ENCODE data around the gene INPP4A. TPM values are rescaled to one million over a fixed set of nuclear protein-coding genes. Genes with fewer than 3 reads are reported as not detected.

The INPP4A gene
- total RNA-seq, 1 donor from 2014 or later: 18.0 TPM

DNA sequence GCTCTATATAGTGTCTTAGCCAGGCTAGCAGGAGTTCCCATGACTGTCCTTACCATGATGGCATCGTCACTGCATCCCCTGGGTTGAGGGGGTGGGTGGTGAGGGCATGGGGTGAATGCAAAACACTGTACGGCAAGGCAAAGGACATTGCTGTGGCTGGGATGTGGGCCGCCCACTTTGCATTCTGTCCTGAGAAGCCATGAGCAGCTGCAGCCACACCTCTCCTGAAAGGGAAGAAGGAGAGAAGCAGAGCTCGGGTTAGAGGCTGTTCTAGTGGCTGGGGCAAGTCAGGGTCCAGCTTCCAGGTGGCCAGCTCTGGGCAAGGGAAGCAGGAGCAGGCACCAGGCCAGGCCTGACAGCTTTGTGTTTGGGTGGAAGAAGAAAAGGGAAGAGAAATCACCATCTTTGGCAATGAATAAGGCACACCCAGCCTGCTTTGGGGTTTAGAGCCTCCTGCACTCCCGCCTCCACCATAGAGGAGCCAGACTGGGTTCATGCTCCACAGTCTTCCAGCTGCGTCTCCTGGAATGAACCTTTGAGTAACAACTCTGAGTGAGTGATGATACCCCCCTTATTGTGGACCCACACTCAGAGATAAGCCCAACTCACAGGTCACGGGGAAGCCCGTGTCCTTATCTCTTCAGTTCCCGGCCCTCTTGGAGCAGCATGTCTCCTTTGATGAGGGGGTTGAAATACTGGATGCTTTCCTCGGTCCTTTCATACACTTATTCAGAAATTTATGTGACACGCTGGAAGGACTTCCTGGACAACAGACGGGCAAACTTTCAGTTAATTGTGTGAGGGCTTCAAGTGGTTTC lies 63.4 kb downstream of the INPP4A start:
- DNase-seq (ENCODE audit: low read depth): no peak
- TF ChIP-seq, protein P1, sequence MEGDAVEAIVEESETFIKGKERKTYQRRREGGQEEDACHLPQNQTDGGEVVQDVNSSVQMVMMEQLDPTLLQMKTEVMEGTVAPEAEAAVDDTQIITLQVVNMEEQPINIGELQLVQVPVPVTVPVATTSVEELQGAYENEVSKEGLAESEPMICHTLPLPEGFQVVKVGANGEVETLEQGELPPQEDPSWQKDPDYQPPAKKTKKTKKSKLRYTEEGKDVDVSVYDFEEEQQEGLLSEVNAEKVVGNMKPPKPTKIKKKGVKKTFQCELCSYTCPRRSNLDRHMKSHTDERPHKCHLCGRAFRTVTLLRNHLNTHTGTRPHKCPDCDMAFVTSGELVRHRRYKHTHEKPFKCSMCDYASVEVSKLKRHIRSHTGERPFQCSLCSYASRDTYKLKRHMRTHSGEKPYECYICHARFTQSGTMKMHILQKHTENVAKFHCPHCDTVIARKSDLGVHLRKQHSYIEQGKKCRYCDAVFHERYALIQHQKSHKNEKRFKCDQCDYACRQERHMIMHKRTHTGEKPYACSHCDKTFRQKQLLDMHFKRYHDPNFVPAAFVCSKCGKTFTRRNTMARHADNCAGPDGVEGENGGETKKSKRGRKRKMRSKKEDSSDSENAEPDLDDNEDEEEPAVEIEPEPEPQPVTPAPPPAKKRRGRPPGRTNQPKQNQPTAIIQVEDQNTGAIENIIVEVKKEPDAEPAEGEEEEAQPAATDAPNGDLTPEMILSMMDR (IDR thresholded peaks at IDR 0.05; ENCODE audit: insufficient read depth, low read length, poor library complexity, severe bottlenecking): no peak
- Histone ChIP-seq H3K27me3 (ENCODE audit: control insufficient read depth, insufficient read depth, low read length) (no peaks in the 10 kb centered on the region), H3K36me3 (ENCODE audit: control insufficient read depth, insufficient read depth, low read length) (no peaks in the 10 kb centered on the region), H3K4me3 (ENCODE audit: low read depth, low read length) (no peak overlapping the region)

DNA sequence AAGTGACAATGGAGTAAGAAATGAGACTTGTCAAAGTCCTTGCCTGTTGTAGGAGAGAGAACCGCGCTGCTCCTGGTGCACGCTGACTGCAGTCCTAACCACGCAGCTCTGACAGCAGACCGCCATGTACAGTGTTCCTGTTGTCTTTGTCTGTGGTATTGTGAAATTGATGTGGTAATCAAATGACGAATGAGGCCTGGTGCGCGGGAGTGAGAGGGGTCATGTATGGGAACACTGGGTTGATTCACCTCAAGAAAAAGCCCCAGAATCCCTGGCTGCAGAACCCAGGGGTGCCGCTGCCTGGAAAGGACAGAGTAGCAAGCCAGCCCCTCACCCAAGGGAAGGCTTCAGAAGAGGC lies 64.0 kb downstream of the INPP4A start:
- Histone ChIP-seq H3K4me3 (ENCODE audit: low read depth, low read length) (no peak overlapping the region), H3K27me3 (ENCODE audit: control insufficient read depth, insufficient read depth, low read length) (no peaks in the 10 kb centered on the region), H3K36me3 (ENCODE audit: control insufficient read depth, insufficient read depth, low read length) (no peaks in the 10 kb centered on the region)
- TF ChIP-seq, protein P1 (IDR thresholded peaks at IDR 0.05; ENCODE audit: insufficient read depth, low read length, poor library complexity, severe bottlenecking): no peak
- no peak for DNase-seq (ENCODE audit: low read depth)

DNA sequence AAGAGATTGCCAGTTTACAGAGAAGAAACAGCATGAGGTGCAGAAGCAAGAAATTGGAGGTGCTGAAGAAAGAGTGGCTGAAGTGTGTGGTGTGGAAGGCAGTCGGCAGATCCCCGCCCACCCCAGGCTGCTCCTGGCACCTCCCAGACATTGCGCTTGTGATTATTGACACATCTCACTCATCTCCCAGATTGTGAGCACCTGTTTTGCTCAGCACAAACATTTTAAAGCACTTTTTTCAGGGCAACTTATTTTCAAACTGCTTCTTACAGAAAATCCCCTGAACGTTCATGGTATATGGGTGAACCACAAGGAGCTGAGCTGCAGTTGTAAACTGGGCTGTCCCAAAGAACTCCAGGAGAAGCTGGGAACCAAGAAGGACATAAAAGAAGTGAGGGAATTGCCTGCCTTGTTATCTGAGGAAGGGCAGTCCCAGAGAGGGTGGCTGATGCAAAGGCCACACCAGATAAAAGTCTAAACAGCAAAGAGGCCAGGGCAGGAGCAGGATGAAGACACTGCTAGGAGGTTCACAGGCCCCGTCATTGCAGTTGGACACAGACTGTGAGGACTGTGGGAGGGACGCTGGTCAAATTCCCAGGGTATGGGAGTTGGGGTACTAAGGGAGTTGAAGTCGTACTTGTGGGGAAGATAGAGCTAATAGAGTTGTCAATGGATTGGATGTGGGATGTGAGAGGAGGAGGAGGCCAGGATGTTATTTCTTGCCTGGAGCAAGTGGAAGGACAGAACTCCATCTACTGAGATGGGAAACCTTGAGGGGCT lies 65.1 kb downstream of the INPP4A start:
- H3K36me3 ChIP-seq (ENCODE audit: control insufficient read depth, insufficient read depth, low read length): no peaks in the 10 kb centered on the region
- H3K4me3 ChIP-seq (ENCODE audit: low read depth, low read length): no peak overlapping the region
- H3K27me3 ChIP-seq (ENCODE audit: control insufficient read depth, insufficient read depth, low read length): no peaks in the 10 kb centered on the region
- TF ChIP-seq, protein P1 (IDR thresholded peaks at IDR 0.05; ENCODE audit: insufficient read depth, low read length, poor library complexity, severe bottlenecking): no peak
- no peak for DNase-seq (ENCODE audit: low read depth)

DNA sequence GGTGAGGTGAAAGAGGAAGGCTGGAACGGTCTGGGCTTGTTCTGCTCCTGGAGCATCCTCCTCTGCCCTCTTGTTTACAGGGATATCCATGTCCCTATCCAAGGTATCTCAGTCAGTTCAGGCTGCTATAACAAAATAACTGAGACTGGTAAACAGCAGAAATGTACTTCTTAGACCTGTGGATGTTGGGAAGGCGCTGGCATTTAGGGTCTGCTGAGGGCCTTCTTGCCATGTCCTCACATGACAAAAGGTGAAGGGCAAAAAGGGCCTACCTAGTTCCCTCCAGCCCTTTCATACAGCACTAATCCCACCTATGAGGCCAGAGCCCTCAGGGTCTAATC lies 65.6 kb downstream of the INPP4A start:
- Histone ChIP-seq H3K27me3 (ENCODE audit: control insufficient read depth, insufficient read depth, low read length) (no peaks in the 10 kb centered on the region), H3K36me3 (ENCODE audit: control insufficient read depth, insufficient read depth, low read length) (no peaks in the 10 kb centered on the region), H3K4me3 (ENCODE audit: low read depth, low read length) (no peak overlapping the region)
- TF ChIP-seq, protein P1 (IDR thresholded peaks at IDR 0.05; ENCODE audit: insufficient read depth, low read length, poor library complexity, severe bottlenecking): no peak
- DNase-seq (ENCODE audit: low read depth): no peak

DNA sequence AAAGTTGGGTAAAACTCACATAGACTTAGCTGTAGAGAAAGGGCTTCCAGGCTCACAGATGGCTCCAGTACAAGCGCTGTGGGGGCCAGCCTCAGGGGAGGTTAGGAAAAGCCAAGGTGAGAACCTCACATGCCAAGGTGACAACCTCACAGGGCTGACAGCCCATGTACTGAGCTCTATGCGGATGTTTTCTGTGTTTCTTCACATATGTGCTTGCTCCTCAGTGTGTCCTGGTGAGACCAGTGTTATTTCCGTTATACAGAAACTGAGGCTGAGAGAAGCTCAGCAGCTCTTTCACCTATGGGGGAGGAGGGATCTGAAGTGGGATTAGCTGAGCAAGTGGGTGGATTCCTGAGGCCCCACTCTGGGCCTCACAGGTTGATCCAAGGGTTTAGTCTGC lies 67.3 kb downstream of the INPP4A start:
- TF ChIP-seq, protein P1 (IDR thresholded peaks at IDR 0.05; ENCODE audit: insufficient read depth, low read length, poor library complexity, severe bottlenecking): no peak
- H3K4me3 ChIP-seq (ENCODE audit: low read depth, low read length): no peak overlapping the region
- DNase-seq (ENCODE audit: low read depth): no peak
- H3K27me3 ChIP-seq (ENCODE audit: control insufficient read depth, insufficient read depth, low read length): no peaks in the 10 kb centered on the region
- H3K36me3 ChIP-seq (ENCODE audit: control insufficient read depth, insufficient read depth, low read length): no peaks in the 10 kb centered on the region
